Adrenal gland (tissue), 12 donors: ENCODE results near the gene MEIS1. TPM values are rescaled to one million over a fixed set of nuclear protein-coding genes. Genes with fewer than 3 reads are reported as not detected.
"Not testable (repeated sequence)": the region's sequence is repeated elsewhere in the genome, so short reads cannot be mapped to it uniquely, and the experiment has no call there.

ENCODE experiments used
- DNase-seq, 7 donors: peaks; one replicate each; pipeline ENCODE4 v3.0.0-alpha.2; 2019 to 2020
- H3K27ac ChIP-seq, 5 donors: fragments of 200-600 bp; sonication (generic) in 4 of 5; 1 replicate in 3 of 5; 2 replicates in 2 of 5; pipeline versions ENCODE4 v1.5.1 to v1.8.0; 2016 to 2020; ENCODE audit warnings: mild to moderate bottlenecking in 1 of 5
- H3K27me3 ChIP-seq: fragments of 200-600 bp; 2 replicates; pipeline ENCODE4 v1.8.0; 2021
- H3K36me3 ChIP-seq, 2 donors: fragments of 200-600 bp; replicated peaks in 1 of 2; 1 replicate in 1 of 2; 2 replicates in 1 of 2; pipeline versions ENCODE4 v1.5.1 to v1.8.0; 2018 to 2022
- H3K4me1 ChIP-seq, 2 donors: fragments of 200-600 bp; replicated peaks in 1 of 2; 1 replicate in 1 of 2; 2 replicates in 1 of 2; pipeline versions ENCODE4 v1.5.1 to v1.8.0; 2018 to 2021
- H3K4me3 ChIP-seq, 4 donors: fragments of 200-600 bp; sonication (generic) in 3 of 4; one replicate each; pipeline ENCODE4 v1.5.1; 2016 to 2018
- H3K9me3 ChIP-seq, 3 donors: fragments of 200-600 bp; sonication (generic) in 1 of 3; replicated peaks in 1 of 3; 1 replicate in 2 of 3; 2 replicates in 1 of 3; pipeline versions ENCODE4 v1.5.1 to v1.8.0; 2016 to 2021
- CTCF ChIP-seq, 6 experiments: fragments of 450-650 bp in 4 of 6; fragments of 200-600 bp in 2 of 6; sonication (generic) in 1 of 6; IDR thresholded peaks; 1 replicate in 5 of 6; 2 replicates in 1 of 6; pipeline versions ENCODE4 v1.5.1 to v1.8.0; 2016 to 2021; ENCODE audit warnings: antibody characterized with exemption in 6 of 6, mild to moderate bottlenecking in 2 of 6, moderate library complexity in 1 of 6
- POLR2A ChIP-seq, 2 donors: fragments of 450-650 bp; IDR thresholded peaks; one replicate each; pipeline ENCODE4 v1.6.1; 2017; ENCODE audit warnings: antibody characterized with exemption in 2 of 2, mild to moderate bottlenecking in 2 of 2, moderate library complexity in 1 of 2
- WGBS, 4 donors: extraction: QIAGEN DNeasy Blood & Tissue Kit in 2 of 4; methylation state at CpG; one replicate each; pipeline versions ENCODE4 v1.1.5 to v1.1.7; 2013 to 2017; 5-methylcytosine and 5-hydroxymethylcytosine counted together
- intact Hi-C, 2 donors: fragments of 100-400 bp; cut with DNase I; formaldehyde crosslinking; loops; one replicate each; pipeline versions ENCODE4 v1.14.1 to v1.15.0; 2022 to 2023
- polyA plus RNA-seq, 3 donors: library from polyadenylated mRNA; stranded (reverse); fragments of 200-250 nt in 2 of 3; fragments of 350-450 nt in 1 of 3; fragmentation: Illumina TruSeq in 1 of 3; extraction: RNeasy Lipid Tissue Mini Kit (QIAGEN cat#74804) in 1 of 3; gene quantifications; one replicate each; pipeline ENCODE4 v1.2.3, GENCODE V29; 2013 to 2014
- total RNA-seq, 9 donors: library from RNA; depleted of rRNA in 4 of 9; stranded (reverse); fragments of >200 nt in 4 of 9; fragments of 120-200 nt in 1 of 9; fragmentation: NEBNext Ultra II Directional in 1 of 9; extraction: Animal tissue kit (Norgen Biotek cat#: 25700) in 1 of 9; gene quantifications; one replicate each; pipeline versions ENCODE4 v1.1.0 to v1.2.4, GENCODE V29; 2013 to 2023
- donor health status: healthy with polysubstance abuse.
- donor health status: Bipolar disorder and iron deficiency.
- donor health status: DM: yes; HTN: yes; CAD: no.
- donor health status: DM: no; HTN: no; CAD: no.
- donor health status: DM: no; HTN: no; CAD: no.
- donor health status: DM: yes; HTN: yes; CAD: no.

Gene MEIS1
- total and polyA plus RNA-seq, 12 donors: 56.3 to 257 (median 107) TPM

GRCh38 chr2:66477135-66477842, 42.4 kb downstream of the MEIS1 start:
- no peaks in the 10 kb centered on the region for H3K27me3 ChIP-seq
- H3K4me1 ChIP-seq: peaks cover 38 to 67% of the 10 kb centered on the region in 2 donors
- DNase-seq: peak in 2 of 7 donors; percentile 20 to 40
- peaks cover 0 to 35% of the 10 kb centered on the region in 2 donors for H3K36me3 ChIP-seq
- TF ChIP-seq POLR2A (IDR thresholded peaks at IDR 0.05): no peak
- no peak for TF ChIP-seq CTCF (IDR thresholded peaks at IDR 0.05)
- peak overlapping the region in 3 of 5 donors; percentile 32 to 48 (median 44) for H3K27ac ChIP-seq
- WGBS, 4 donors: 39 to 46% (median 41%) methylated on average over 4 of the region's 4 CpGs
- no peaks in the 10 kb centered on the region for H3K9me3 ChIP-seq
- intact Hi-C loops: no loop called here
- H3K4me3 ChIP-seq: no peak overlapping the region

GRCh38 chr2:66478299-66478698, 43.4 kb downstream of the MEIS1 start:
- 36 to 41% (median 38%) methylated on average over 3 of the region's 3 CpGs for WGBS, 4 donors
- no peak for DNase-seq
- Histone ChIP-seq H3K4me3 (no peak overlapping the region), H3K27me3 (no peaks in the 10 kb centered on the region), H3K36me3 (peaks cover 0 to 36% of the 10 kb centered on the region in 2 donors), H3K4me1 (peaks cover 38 to 64% of the 10 kb centered on the region in 2 donors), H3K9me3 (no peaks in the 10 kb centered on the region), H3K27ac (peak overlapping the region in 3 of 5 donors; percentile 29 to 44 (median 32))
- intact Hi-C loops: no loop called here
- no peak for TF ChIP-seq CTCF (IDR thresholded peaks at IDR 0.05)
- no peak for TF ChIP-seq POLR2A (IDR thresholded peaks at IDR 0.05)

GRCh38 chr2:66478731-66479316, 43.9 kb downstream of the MEIS1 start:
- Histone ChIP-seq H3K27me3 (no peaks in the 10 kb centered on the region), H3K4me1 (peaks cover 38 to 64% of the 10 kb centered on the region in 2 donors), H3K36me3 (peaks cover 0 to 39% of the 10 kb centered on the region in 2 donors), H3K27ac (peak overlapping the region in 3 of 5 donors; percentile 29 to 32 (median 29)), H3K4me3 (no peak overlapping the region), H3K9me3 (no peaks in the 10 kb centered on the region)
- intact Hi-C loops: no loop called here
- 51 to 59% (median 54%) methylated on average over 2 of the region's 2 CpGs for WGBS, 4 donors
- DNase-seq: no peak
- no peak for TF ChIP-seq CTCF (IDR thresholded peaks at IDR 0.05)
- TF ChIP-seq POLR2A (IDR thresholded peaks at IDR 0.05): no peak

- peaks cover 33 to 55% of the 10 kb centered on the region in 2 donors for H3K4me1 ChIP-seq
- DNase-seq: peak in 2 of 7 donors; percentile 21 to 49
- WGBS, 4 donors: 7 to 19% (median 7%) methylated on average over 2 of the region's 2 CpGs
- peak overlapping the region in 3 of 5 donors; percentile 21 to 58 (median 50) for H3K27ac ChIP-seq
- H3K9me3 ChIP-seq: no peaks in the 10 kb centered on the region
- peaks cover 0 to 24% of the 10 kb centered on the region in 2 donors for H3K36me3 ChIP-seq
- intact Hi-C loops: no loop called here
- H3K27me3 ChIP-seq: no peaks in the 10 kb centered on the region
- TF ChIP-seq POLR2A (IDR thresholded peaks at IDR 0.05): no peak
- TF ChIP-seq CTCF (IDR thresholded peaks at IDR 0.05): no peak
- H3K4me3 ChIP-seq: no peak overlapping the region
Observed at GRCh38 chr2:66481100-66481549, 46.2 kb downstream of the MEIS1 start.

- H3K9me3 ChIP-seq, H3K27me3 ChIP-seq, H3K4me3 ChIP-seq, DNase-seq, H3K27ac ChIP-seq, intact Hi-C loops: not testable (repeated sequence)
- WGBS, 4 donors: 94 to 100% (median 98%) methylated on average over 2 of the region's 2 CpGs
- H3K36me3 ChIP-seq: peaks cover 0 to 27% of the 10 kb centered on the region in 2 donors
- peaks cover 12 to 40% of the 10 kb centered on the region in 2 donors for H3K4me1 ChIP-seq
Observed at GRCh38 chr2:66485252-66485651, 50.3 kb downstream of the MEIS1 start.
